Measurements from ENCODE around the gene FAXC.

FAXC gene

GRCh38 chr6:99334526-99335127 lies 14.8 kb downstream of the FAXC start:
- Histone ChIP-seq H3K9ac (ENCODE audit: low read length) (peak overlapping the region; percentile 50; the same call in 1 of the 2 replicates), H2AFZ (ENCODE audit: low read depth, low read length) (no peak overlapping the region)

GRCh38 chr6:99333068-99333467 lies 16.4 kb downstream of the FAXC start:
- H3K36me3 ChIP-seq (replicated peaks; ENCODE audit: low read depth, low read length) = no peaks in the 10 kb centered on the region
- peak overlapping the region; percentile 82 for H3K4me2 ChIP-seq (ENCODE audit: low read length)
- H3K9ac ChIP-seq (ENCODE audit: low read length) = peak overlapping the region; percentile 64; the same call in 1 of the 2 replicates
- H3K4me1 ChIP-seq (ENCODE audit: low read length) = peaks cover 66% of the 10 kb centered on the region
- no peaks in the 10 kb centered on the region for H4K20me1 ChIP-seq (ENCODE audit: insufficient read depth, low read length)
- peak overlapping the region; percentile 14; the same call in 1 of the 2 replicates for H3K4me3 ChIP-seq (ENCODE audit: low read length)
- H3K9me3 ChIP-seq (ENCODE audit: insufficient read depth, low read length) = no peaks in the 10 kb centered on the region
- H3K27ac ChIP-seq (ENCODE audit: low read length) = peak overlapping the region; percentile 99
- H3K27me3 ChIP-seq (ENCODE audit: low read depth, low read length) = no peaks in the 10 kb centered on the region
- TF ChIP-seq, protein P1, sequence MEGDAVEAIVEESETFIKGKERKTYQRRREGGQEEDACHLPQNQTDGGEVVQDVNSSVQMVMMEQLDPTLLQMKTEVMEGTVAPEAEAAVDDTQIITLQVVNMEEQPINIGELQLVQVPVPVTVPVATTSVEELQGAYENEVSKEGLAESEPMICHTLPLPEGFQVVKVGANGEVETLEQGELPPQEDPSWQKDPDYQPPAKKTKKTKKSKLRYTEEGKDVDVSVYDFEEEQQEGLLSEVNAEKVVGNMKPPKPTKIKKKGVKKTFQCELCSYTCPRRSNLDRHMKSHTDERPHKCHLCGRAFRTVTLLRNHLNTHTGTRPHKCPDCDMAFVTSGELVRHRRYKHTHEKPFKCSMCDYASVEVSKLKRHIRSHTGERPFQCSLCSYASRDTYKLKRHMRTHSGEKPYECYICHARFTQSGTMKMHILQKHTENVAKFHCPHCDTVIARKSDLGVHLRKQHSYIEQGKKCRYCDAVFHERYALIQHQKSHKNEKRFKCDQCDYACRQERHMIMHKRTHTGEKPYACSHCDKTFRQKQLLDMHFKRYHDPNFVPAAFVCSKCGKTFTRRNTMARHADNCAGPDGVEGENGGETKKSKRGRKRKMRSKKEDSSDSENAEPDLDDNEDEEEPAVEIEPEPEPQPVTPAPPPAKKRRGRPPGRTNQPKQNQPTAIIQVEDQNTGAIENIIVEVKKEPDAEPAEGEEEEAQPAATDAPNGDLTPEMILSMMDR (IDR thresholded peaks at IDR 0.05; ENCODE audit: low read depth, low read length) = no peak
- no peak for TF ChIP-seq EZH2phosphoT487 (IDR thresholded peaks at IDR 0.05; ENCODE audit: low read depth)
- H2AFZ ChIP-seq (ENCODE audit: low read depth, low read length) = 0 out of 2 replicates have a peak overlapping the region, but pooled peaks have one; percentile 25
- no peaks in the 10 kb centered on the region for H3K79me2 ChIP-seq (ENCODE audit: low read length)

More at GRCh38 chr6:99334526-99335127, 14.8 kb downstream of the FAXC start:
- no peaks in the 10 kb centered on the region for H3K79me2 ChIP-seq (ENCODE audit: low read length)
- H3K4me3 ChIP-seq (ENCODE audit: low read length) = peak overlapping the region; percentile 30; the same call in 1 of the 2 replicates
- no peaks in the 10 kb centered on the region for H3K36me3 ChIP-seq (replicated peaks; ENCODE audit: low read depth, low read length)
- H3K4me2 ChIP-seq (ENCODE audit: low read length) = peak overlapping the region; percentile 66
- peaks cover 58% of the 10 kb centered on the region for H3K4me1 ChIP-seq (ENCODE audit: low read length)
- TF ChIP-seq, protein P1 (IDR thresholded peaks at IDR 0.05; ENCODE audit: low read depth, low read length) = peak; percentile 70
- TF ChIP-seq EZH2phosphoT487 (IDR thresholded peaks at IDR 0.05; ENCODE audit: low read depth) = no peak
- H3K27me3 ChIP-seq (ENCODE audit: low read depth, low read length) = no peaks in the 10 kb centered on the region
- H3K9me3 ChIP-seq (ENCODE audit: insufficient read depth, low read length) = no peaks in the 10 kb centered on the region
- no peaks in the 10 kb centered on the region for H4K20me1 ChIP-seq (ENCODE audit: insufficient read depth, low read length)
- H3K27ac ChIP-seq (ENCODE audit: low read length) = peak overlapping the region; percentile 99

GRCh38 chr6:99331531-99331930 lies 17.9 kb downstream of the FAXC start:
- H3K9me3 ChIP-seq (ENCODE audit: insufficient read depth, low read length) = no peaks in the 10 kb centered on the region
- no peaks in the 10 kb centered on the region for H4K20me1 ChIP-seq (ENCODE audit: insufficient read depth, low read length)
- peak overlapping the region; percentile 64; the same call in 1 of the 2 replicates for H3K9ac ChIP-seq (ENCODE audit: low read length)
- no peaks in the 10 kb centered on the region for H3K27me3 ChIP-seq (ENCODE audit: low read depth, low read length)
- TF ChIP-seq, protein P1 (IDR thresholded peaks at IDR 0.05; ENCODE audit: low read depth, low read length) = no peak
- TF ChIP-seq EZH2phosphoT487 (IDR thresholded peaks at IDR 0.05; ENCODE audit: low read depth) = no peak
- H3K27ac ChIP-seq (ENCODE audit: low read length) = peak overlapping the region; percentile 99
- H2AFZ ChIP-seq (ENCODE audit: low read depth, low read length) = no peak overlapping the region
- peaks cover 66% of the 10 kb centered on the region for H3K4me1 ChIP-seq (ENCODE audit: low read length)
- no peak overlapping the region for H3K4me3 ChIP-seq (ENCODE audit: low read length)
- no peaks in the 10 kb centered on the region for H3K36me3 ChIP-seq (replicated peaks; ENCODE audit: low read depth, low read length)
- H3K4me2 ChIP-seq (ENCODE audit: low read length) = peak overlapping the region; percentile 82; the same call in 1 of the 2 replicates
- no peaks in the 10 kb centered on the region for H3K79me2 ChIP-seq (ENCODE audit: low read length)

- Histone ChIP-seq H2AFZ (ENCODE audit: low read depth, low read length) (peak overlapping the region; percentile 77), H3K4me1 (ENCODE audit: low read length) (peaks cover 61% of the 10 kb centered on the region), H3K36me3 (replicated peaks; ENCODE audit: low read depth, low read length) (no peaks in the 10 kb centered on the region), H3K27ac (ENCODE audit: low read length) (peak overlapping the region; percentile 99), H3K79me2 (ENCODE audit: low read length) (no peaks in the 10 kb centered on the region), H3K9me3 (ENCODE audit: insufficient read depth, low read length) (no peaks in the 10 kb centered on the region), H4K20me1 (ENCODE audit: insufficient read depth, low read length) (no peaks in the 10 kb centered on the region), H3K4me2 (ENCODE audit: low read length) (peak overlapping the region; percentile 82), H3K27me3 (ENCODE audit: low read depth, low read length) (no peaks in the 10 kb centered on the region), H3K4me3 (ENCODE audit: low read length) (peak overlapping the region; percentile 61), H3K9ac (ENCODE audit: low read length) (peak overlapping the region; percentile 54; the same call in 1 of the 2 replicates)
- TF ChIP-seq, protein P1 (IDR thresholded peaks at IDR 0.05; ENCODE audit: low read depth, low read length) = peak; percentile 74
- TF ChIP-seq EZH2phosphoT487 (IDR thresholded peaks at IDR 0.05; ENCODE audit: low read depth) = no peak
These were observed 19.3 kb downstream of the FAXC start for GRCh38 chr6:99330159-99330558.

All from OCI-LY3 (cell line).